ENCODE measurements around the gene UBE3D. TPM values are rescaled to one million over a fixed set of nuclear protein-coding genes. Genes with fewer than 3 reads are reported as not detected.

The UBE3D gene
- polyA plus RNA-seq, 1 donor (not counting 4 experiments of a cell fraction or from before 2014, with no cell fraction given), result 6.3 TPM

GRCh38 chr6:82955841-82956240, 109.8 kb downstream of the UBE3D start:
- no peak for DNase-seq (ENCODE audit: low read depth, low spot score)
- TF ChIP-seq EZH2 (IDR thresholded peaks at IDR 0.05; ENCODE audit: low read length) (no peak), CTCF (optimal IDR thresholded peaks at IDR 0.05 in 1 of 3, IDR thresholded peaks at IDR 0.05 in 1 of 3, conservative IDR thresholded peaks at IDR 0.05 in 1 of 3; ENCODE audit: extremely low read depth in 1 of 3, insufficient read depth in 2 of 3, low read length in 3 of 3) (no peak)
- dilution Hi-C loops (cut with MboI; ENCODE audit: extremely low pct_ligation_motif_present, low sequenced_read_pairs), result no loop called here
- Histone ChIP-seq H3K36me3 (ENCODE audit: control insufficient read depth in 2 of 2, extremely low read depth in 1 of 2, insufficient read depth in 2 of 2, low read length in 2 of 2) (no peaks in the 10 kb centered on the region), H4K20me1 (ENCODE audit: control insufficient read depth, extremely low read depth, insufficient read depth, low read length) (no peaks in the 10 kb centered on the region), H3K27me3 (ENCODE audit: control insufficient read depth, extremely low read depth, insufficient read depth, low read length) (no peaks in the 10 kb centered on the region), H3K79me2 (ENCODE audit: control insufficient read depth, insufficient read depth, low read length) (no peaks in the 10 kb centered on the region), H3K4me3 (ENCODE audit: control insufficient read depth in 2 of 3, extremely low read depth in 1 of 3, insufficient read depth in 2 of 3, low read depth in 1 of 3, low read length in 3 of 3) (no peak overlapping the region), H3K9me1 (ENCODE audit: control insufficient read depth, extremely low read depth, insufficient read depth, low read length) (no peaks in the 10 kb centered on the region), H3K9me3 (ENCODE audit: control insufficient read depth, low read depth, low read length) (no peaks in the 10 kb centered on the region), H3K4me1 (ENCODE audit: control insufficient read depth, extremely low read depth, insufficient read depth, low read length) (peaks cover 25% of the 10 kb centered on the region), H3K27ac (ENCODE audit: control insufficient read depth, insufficient read depth, low read length) (no peak overlapping the region), H3K9ac (ENCODE audit: control insufficient read depth, extremely low read depth, insufficient read depth, low read length) (no peak overlapping the region), H3K4me2 (ENCODE audit: control insufficient read depth, extremely low read depth, insufficient read depth, low read depth, low read length) (peak overlapping the region; percentile 29), H2AFZ (ENCODE audit: control insufficient read depth, low read length) (no peak overlapping the region)
- no peak for FAIRE-seq

- Histone ChIP-seq H3K27me3 (ENCODE audit: control insufficient read depth, extremely low read depth, insufficient read depth, low read length) (no peaks in the 10 kb centered on the region), H3K4me3 (ENCODE audit: control insufficient read depth in 2 of 3, extremely low read depth in 1 of 3, insufficient read depth in 2 of 3, low read depth in 1 of 3, low read length in 3 of 3) (no peak overlapping the region), H2AFZ (ENCODE audit: control insufficient read depth, low read length) (no peak overlapping the region), H3K4me1 (ENCODE audit: control insufficient read depth, extremely low read depth, insufficient read depth, low read length) (peaks cover 25% of the 10 kb centered on the region), H3K4me2 (ENCODE audit: control insufficient read depth, extremely low read depth, insufficient read depth, low read depth, low read length) (no peak overlapping the region), H3K9me3 (ENCODE audit: control insufficient read depth, low read depth, low read length) (no peaks in the 10 kb centered on the region), H3K79me2 (ENCODE audit: control insufficient read depth, insufficient read depth, low read length) (no peaks in the 10 kb centered on the region), H4K20me1 (ENCODE audit: control insufficient read depth, extremely low read depth, insufficient read depth, low read length) (no peaks in the 10 kb centered on the region), H3K9me1 (ENCODE audit: control insufficient read depth, extremely low read depth, insufficient read depth, low read length) (no peaks in the 10 kb centered on the region), H3K36me3 (ENCODE audit: control insufficient read depth in 2 of 2, extremely low read depth in 1 of 2, insufficient read depth in 2 of 2, low read length in 2 of 2) (no peaks in the 10 kb centered on the region), H3K9ac (ENCODE audit: control insufficient read depth, extremely low read depth, insufficient read depth, low read length) (no peak overlapping the region), H3K27ac (ENCODE audit: control insufficient read depth, insufficient read depth, low read length) (no peak overlapping the region)
- TF ChIP-seq CTCF (optimal IDR thresholded peaks at IDR 0.05 in 1 of 3, IDR thresholded peaks at IDR 0.05 in 1 of 3, conservative IDR thresholded peaks at IDR 0.05 in 1 of 3; ENCODE audit: extremely low read depth in 1 of 3, insufficient read depth in 2 of 3, low read length in 3 of 3), result no peak
- no peak for TF ChIP-seq EZH2 (IDR thresholded peaks at IDR 0.05; ENCODE audit: low read length)
- DNase-seq (ENCODE audit: low read depth, low spot score) (no peak), FAIRE-seq (no peak)
- dilution Hi-C loops (cut with MboI; ENCODE audit: extremely low pct_ligation_motif_present, low sequenced_read_pairs), result no loop called here
Observed at GRCh38 chr6:82954937-82955577, 110.6 kb downstream of the UBE3D start.

All from keratinocyte (primary cell).